HepG2 (cell line): ENCODE measurements around the gene RFX7. TPM values are rescaled to one million over a fixed set of nuclear protein-coding genes. Genes with fewer than 3 reads are reported as not detected.

ENCODE experiments used
- CENPBD1 ChIP-seq: sonication (generic); formaldehyde crosslinking; IDR thresholded peaks from 2 replicates; pipeline ENCODE4 v1.8.0; 2022; ENCODE audit warnings: missing genetic modification reagents, low read depth, mild to moderate bottlenecking, borderline replicate concordance
- NRL ChIP-seq: sonication (generic); formaldehyde crosslinking; IDR thresholded peaks from 2 replicates; pipeline ENCODE4 v1.5.0; 2020; ENCODE audit warnings: missing genetic modification reagents, mild to moderate bottlenecking, moderate library complexity, borderline replicate concordance
- RBM22 ChIP-seq: fragments of 200-400 bp; formaldehyde crosslinking; optimal IDR thresholded peaks from 2 replicates; pipeline ENCODE3; 2017; ENCODE audit warnings: mild to moderate bottlenecking, low read length, moderate library complexity
- ZBTB7B ChIP-seq: sonication (generic); formaldehyde crosslinking; IDR thresholded peaks from 2 replicates; pipeline ENCODE4 v1.4.0; 2020; ENCODE audit warnings: missing genetic modification reagents
- ZMAT3 ChIP-seq: sonication (generic); formaldehyde crosslinking; conservative IDR thresholded peaks from 2 replicates; pipeline ENCODE4 v1.7.0; 2021; ENCODE audit warnings: missing genetic modification reagents
- ZNF790 ChIP-seq: sonication (generic); formaldehyde crosslinking; IDR thresholded peaks from 2 replicates; pipeline ENCODE4 v1.8.0; 2022; ENCODE audit warnings: missing genetic modification reagents, mild to moderate bottlenecking, borderline replicate concordance
- ZSCAN12 ChIP-seq: sonication (generic); formaldehyde crosslinking; IDR thresholded peaks from 2 replicates; pipeline ENCODE4 v1.9.0; 2021; ENCODE audit warnings: mild to moderate bottlenecking, missing genetic modification reagents
- polyA plus RNA-seq, 8 experiments: library from polyadenylated mRNA; depleted of rRNA in 3 of 8; stranded (reverse) in 7 of 8; unstranded in 1 of 8; fragments of >200 nt; fragmentation: Illumina TruSeq in 4 of 8; extraction: Trizol in 4 of 8; gene quantifications; 2 replicates each; pipeline versions ENCODE4 v1.2.1 to v1.2.3, GENCODE V29; 2011 to 2016; ENCODE audit warnings: low read depth in 4 of 8, missing spikeins in 1 of 8, mixed read lengths in 1 of 8; ENCODE audit not compliant: insufficient read depth in 1 of 8
- total RNA-seq, 5 experiments: library from RNA; depleted of rRNA; stranded (reverse); fragments of >200 nt; fragmentation: Illumina TruSeq; extraction: Trizol; gene quantifications; 2 replicates each; pipeline ENCODE4 v1.2.3, GENCODE V29; 2016; ENCODE audit warnings: low read depth in 1 of 5
- TF ChIP-seq, protein P1 (sequence below): IDR thresholded peaks from 2 replicates; pipeline ENCODE4 v1.6.1; 2016; ENCODE audit warnings: low read depth, missing genetic modification reagents, missing compliant biosample characterization
- TF ChIP-seq, protein P2 (sequence below): sonication (generic); formaldehyde crosslinking; IDR thresholded peaks from 2 replicates; pipeline ENCODE4 v1.5.0; 2020; ENCODE audit warnings: missing genetic modification reagents, mild to moderate bottlenecking, borderline replicate concordance
- TF ChIP-seq, protein P3 (sequence below): IDR thresholded peaks from 2 replicates; pipeline ENCODE4 v1.6.1; 2018; ENCODE audit warnings: missing genetic modification reagents
- TF ChIP-seq, protein P4 (sequence below): sonication (generic); formaldehyde crosslinking; IDR thresholded peaks from 2 replicates; pipeline ENCODE4 v1.4.0; 2020; ENCODE audit warnings: mild to moderate bottlenecking, missing genetic modification reagents

RFX7 gene
- total and polyA plus RNA-seq, 2 of the 13 experiments (the other 11 are each of a cell fraction or from before 2014, with no cell fraction given): 8.5 to 10.4 TPM

DNA sequence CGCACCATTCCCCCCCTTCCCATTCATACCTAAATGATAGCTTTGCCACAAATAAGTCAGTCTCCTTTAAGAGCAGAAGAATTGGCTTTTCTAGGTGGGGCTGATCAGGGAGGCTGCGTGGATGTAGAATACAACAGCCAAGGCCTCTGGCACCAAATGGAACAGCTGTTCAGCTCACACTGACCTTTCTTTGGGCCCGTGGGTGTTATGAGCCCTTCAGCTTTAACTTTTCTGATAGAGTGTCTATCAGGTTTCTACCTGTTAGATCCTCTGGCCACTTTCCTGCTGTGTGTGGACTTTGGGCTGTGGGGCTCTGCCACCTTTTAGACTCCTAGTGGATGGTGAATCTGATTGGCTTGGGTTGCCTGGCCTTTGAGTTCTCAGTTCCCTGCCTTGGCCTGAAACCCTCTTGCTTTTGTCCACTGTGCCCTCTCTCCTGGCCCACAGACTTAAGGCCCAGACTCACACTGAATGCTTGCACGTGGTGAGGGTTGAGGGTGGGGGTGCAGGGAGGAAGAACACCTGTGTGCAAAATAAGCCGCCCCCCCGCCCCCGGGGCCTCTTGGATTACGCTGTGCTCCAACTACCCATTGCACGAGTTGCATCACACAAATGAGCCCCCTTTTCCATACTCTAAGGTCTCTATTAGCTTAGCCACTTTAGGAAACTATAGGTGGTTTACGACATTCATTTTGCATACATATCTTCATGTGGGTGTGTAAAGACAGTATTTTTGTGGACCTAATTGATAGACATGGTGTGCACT, 1.3 kb upstream of the RFX7 start (continued):
- TF ChIP-seq, protein P1, sequence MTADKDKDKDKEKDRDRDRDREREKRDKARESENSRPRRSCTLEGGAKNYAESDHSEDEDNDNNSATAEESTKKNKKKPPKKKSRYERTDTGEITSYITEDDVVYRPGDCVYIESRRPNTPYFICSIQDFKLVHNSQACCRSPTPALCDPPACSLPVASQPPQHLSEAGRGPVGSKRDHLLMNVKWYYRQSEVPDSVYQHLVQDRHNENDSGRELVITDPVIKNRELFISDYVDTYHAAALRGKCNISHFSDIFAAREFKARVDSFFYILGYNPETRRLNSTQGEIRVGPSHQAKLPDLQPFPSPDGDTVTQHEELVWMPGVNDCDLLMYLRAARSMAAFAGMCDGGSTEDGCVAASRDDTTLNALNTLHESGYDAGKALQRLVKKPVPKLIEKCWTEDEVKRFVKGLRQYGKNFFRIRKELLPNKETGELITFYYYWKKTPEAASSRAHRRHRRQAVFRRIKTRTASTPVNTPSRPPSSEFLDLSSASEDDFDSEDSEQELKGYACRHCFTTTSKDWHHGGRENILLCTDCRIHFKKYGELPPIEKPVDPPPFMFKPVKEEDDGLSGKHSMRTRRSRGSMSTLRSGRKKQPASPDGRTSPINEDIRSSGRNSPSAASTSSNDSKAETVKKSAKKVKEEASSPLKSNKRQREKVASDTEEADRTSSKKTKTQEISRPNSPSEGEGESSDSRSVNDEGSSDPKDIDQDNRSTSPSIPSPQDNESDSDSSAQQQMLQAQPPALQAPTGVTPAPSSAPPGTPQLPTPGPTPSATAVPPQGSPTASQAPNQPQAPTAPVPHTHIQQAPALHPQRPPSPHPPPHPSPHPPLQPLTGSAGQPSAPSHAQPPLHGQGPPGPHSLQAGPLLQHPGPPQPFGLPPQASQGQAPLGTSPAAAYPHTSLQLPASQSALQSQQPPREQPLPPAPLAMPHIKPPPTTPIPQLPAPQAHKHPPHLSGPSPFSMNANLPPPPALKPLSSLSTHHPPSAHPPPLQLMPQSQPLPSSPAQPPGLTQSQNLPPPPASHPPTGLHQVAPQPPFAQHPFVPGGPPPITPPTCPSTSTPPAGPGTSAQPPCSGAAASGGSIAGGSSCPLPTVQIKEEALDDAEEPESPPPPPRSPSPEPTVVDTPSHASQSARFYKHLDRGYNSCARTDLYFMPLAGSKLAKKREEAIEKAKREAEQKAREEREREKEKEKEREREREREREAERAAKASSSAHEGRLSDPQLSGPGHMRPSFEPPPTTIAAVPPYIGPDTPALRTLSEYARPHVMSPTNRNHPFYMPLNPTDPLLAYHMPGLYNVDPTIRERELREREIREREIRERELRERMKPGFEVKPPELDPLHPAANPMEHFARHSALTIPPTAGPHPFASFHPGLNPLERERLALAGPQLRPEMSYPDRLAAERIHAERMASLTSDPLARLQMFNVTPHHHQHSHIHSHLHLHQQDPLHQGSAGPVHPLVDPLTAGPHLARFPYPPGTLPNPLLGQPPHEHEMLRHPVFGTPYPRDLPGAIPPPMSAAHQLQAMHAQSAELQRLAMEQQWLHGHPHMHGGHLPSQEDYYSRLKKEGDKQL (CRISPR knock-in tag): no peak
- TF ChIP-seq CENPBD1 (CRISPR knock-in tag) (no peak), ZNF790 (CRISPR knock-in tag) (no peak), ZSCAN12 (no peak), NRL (CRISPR knock-in tag) (no peak), ZBTB7B (CRISPR knock-in tag) (peak; percentile 60; the same call in 1 of the 2 replicates), RBM22 (no peak), ZMAT3 (CRISPR knock-in tag) (0 out of 2 replicates have a peak, but pooled peaks have one; percentile 54)
- TF ChIP-seq, protein P2, sequence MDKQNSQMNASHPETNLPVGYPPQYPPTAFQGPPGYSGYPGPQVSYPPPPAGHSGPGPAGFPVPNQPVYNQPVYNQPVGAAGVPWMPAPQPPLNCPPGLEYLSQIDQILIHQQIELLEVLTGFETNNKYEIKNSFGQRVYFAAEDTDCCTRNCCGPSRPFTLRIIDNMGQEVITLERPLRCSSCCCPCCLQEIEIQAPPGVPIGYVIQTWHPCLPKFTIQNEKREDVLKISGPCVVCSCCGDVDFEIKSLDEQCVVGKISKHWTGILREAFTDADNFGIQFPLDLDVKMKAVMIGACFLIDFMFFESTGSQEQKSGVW (CRISPR knock-in tag): no peak
- TF ChIP-seq, protein P3, sequence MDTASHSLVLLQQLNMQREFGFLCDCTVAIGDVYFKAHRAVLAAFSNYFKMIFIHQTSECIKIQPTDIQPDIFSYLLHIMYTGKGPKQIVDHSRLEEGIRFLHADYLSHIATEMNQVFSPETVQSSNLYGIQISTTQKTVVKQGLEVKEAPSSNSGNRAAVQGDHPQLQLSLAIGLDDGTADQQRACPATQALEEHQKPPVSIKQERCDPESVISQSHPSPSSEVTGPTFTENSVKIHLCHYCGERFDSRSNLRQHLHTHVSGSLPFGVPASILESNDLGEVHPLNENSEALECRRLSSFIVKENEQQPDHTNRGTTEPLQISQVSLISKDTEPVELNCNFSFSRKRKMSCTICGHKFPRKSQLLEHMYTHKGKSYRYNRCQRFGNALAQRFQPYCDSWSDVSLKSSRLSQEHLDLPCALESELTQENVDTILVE (CRISPR knock-in tag): no peak
- TF ChIP-seq, protein P4, sequence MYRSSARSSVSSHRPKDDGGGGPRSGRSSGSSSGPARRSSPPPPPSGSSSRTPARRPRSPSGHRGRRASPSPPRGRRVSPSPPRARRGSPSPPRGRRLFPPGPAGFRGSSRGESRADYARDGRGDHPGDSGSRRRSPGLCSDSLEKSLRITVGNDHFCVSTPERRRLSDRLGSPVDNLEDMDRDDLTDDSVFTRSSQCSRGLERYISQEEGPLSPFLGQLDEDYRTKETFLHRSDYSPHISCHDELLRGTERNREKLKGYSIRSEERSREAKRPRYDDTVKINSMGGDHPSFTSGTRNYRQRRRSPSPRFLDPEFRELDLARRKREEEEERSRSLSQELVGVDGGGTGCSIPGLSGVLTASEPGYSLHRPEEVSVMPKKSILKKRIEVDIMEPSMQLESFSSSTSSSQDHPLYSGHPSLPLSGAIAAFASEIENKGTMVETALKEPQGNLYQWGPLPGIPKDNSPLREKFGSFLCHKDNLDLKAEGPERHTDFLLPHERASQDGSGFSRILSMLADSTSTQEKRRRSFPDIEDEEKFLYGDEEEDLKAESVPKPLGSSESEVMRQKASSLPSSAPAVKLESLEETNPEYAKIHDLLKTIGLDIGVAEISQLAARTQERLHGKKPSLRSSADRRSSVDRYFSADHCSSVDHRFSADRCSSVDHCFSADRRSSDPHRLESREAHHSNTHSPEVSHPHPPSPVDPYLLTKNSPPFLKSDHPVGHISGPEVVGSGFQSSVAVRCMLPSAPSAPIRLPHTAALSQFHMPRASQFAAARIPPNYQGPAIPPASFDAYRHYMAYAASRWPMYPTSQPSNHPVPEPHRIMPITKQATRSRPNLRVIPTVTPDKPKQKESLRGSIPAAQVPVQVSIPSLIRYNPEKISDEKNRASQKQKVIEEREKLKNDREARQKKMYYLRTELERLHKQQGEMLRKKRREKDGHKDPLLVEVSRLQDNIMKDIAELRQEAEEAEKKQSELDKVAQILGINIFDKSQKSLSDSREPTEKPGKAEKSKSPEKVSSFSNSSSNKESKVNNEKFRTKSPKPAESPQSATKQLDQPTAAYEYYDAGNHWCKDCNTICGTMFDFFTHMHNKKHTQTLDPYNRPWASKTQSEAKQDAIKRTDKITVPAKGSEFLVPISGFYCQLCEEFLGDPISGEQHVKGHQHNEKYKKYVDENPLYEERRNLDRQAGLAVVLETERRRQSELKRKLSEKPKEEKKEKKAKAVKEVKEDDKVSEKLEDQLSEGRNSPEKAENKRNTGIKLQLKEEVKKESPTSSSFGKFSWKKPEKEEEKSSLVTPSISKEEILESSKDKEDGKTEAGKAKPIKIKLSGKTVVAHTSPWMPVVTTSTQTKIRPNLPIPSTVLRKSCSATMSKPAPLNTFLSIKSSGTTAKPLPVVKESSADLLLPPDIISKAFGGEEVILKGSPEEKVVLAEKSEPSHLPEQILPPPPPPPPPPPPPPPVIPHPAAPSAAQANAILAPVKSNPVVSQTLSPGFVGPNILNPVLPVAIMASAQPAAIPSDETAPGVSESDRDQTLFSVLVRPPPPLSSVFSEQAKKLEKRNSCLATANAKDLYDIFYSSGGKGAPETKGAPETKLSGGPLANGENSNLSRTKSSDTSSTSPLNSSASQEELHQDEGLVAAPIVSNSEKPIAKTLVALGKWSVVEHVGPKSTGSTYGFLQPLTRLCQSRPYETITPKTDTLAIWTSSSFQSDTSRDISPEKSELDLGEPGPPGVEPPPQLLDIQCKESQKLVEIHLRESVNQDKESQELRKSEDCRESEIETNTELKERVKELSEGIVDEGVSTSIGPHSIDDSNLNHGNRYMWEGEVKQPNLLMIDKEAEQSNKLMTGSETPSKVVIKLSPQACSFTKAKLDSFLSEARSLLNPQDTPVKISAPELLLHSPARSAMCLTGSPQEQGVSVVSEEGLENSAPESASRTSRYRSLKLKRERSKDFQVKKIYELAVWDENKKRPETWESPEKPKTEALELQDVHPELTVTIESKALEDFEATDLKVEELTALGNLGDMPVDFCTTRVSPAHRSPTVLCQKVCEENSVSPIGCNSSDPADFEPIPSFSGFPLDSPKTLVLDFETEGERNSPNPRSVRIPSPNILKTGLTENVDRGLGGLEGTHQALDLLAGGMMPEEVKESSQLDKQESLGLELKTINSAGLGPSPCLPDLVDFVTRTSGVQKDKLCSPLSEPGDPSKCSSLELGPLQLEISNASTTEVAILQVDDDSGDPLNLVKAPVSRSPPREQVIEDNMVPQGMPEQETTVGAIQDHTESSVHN: no peak
